Measurements from ENCODE around the gene IFT27.

DNA sequence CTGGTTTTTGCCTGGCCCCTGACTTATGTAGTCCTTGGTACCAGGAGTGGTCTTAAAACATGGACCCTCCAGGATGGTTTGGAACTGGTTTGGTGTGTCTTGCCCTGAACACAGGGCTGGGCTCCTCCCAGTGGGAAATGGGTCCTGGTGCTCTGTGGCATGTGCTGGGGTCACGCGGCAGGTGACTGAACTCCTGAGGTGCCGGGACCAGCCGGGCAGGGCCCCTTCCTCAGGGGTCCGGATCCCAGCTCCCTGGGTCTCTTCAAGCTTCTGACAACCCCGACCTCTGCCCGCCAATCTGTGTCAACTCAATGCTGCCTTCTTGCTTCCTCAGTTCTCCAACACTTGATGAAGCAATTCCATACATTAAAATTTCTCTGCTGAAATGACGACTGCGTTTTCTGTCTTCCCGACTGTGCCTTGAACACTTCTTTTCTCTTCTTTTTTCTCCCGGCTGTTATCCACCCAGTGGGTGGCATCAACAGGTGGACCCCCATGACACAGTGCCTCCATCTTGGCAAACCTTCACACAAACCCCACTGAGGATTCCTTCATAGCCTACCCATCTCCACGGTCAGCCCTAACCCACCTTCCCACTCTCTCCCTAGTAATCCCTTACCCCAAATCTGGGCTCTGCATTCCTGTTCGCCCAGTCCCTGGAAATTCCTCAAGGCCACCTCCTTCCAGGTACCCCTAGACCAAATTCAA is 4.4 kb downstream of the IFT27 start:
- TF ChIP-seq POLR2A (IDR thresholded peaks at IDR 0.05; ENCODE audit: low read length) (no peak), GATA1 (IDR thresholded peaks at IDR 0.05; ENCODE audit: low read depth, low read length) (no peak)
